Astrocyte of the spinal cord (primary cell): ENCODE data around the gene CAPZA2.
"Not testable (repeated sequence)": the region's sequence is repeated elsewhere in the genome, so short reads cannot be mapped to it uniquely, and the experiment has no call there.

Experiments
- DNase-seq: peaks from one replicate; pipeline ENCODE4 v3.0.0; 2011; ENCODE audit warnings: low read depth, low spot score
- H3K4me3 ChIP-seq: 2 replicates; pipeline ENCODE4 v1.5.1; 2011; ENCODE audit warnings: low read depth, mild to moderate bottlenecking, low read length, moderate library complexity
- CTCF ChIP-seq: IDR thresholded peaks from 2 replicates; pipeline ENCODE4 v1.5.1; 2012; ENCODE audit warnings: low read depth, mild to moderate bottlenecking, low read length, inconsistent platforms
- in situ Hi-C: cut with HindIII; loops from 2 replicates; pipeline ENCODE4 v1.10.0; 2017; ENCODE audit warnings: low sequenced_read_pairs

Gene CAPZA2

GRCh38 chr7:116862234-116862950, at the start of gene CAPZA2:
TSS of gene CAPZA2 (plus strand) at chr7:116862587. CDS start at chr7:116862612, 25 bp downstream.
- DNase-seq: peak; percentile 88
- in situ Hi-C loops: no loop called here
- TF ChIP-seq CTCF: peak; percentile 13
- peak within 1 kb of the TSS; percentile 82 for H3K4me3 ChIP-seq

DNA sequence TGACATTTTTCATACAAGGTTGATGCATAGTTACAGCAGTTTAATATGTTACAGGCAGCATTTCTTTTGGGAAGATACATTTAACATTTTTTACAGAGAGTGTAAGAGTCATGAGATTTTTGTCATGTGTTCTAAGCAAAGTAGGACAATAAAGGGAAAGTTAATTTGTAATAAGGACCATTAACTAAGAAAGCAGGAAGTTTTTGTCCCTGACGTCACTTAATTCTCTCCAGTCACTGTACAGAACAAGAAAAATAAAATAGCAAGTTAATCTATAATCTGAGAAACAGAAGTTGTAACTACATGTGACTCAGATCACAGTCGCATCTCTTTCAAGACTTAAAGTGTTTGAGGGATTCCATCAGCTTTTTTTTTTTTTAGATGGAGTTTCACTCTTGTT, 49.5 kb upstream of the CAPZA2 start:
- DNase-seq: no peak
- in situ Hi-C loops: no loop called here
- H3K4me3 ChIP-seq: no peak overlapping the region
- TF ChIP-seq CTCF: no peak

DNA sequence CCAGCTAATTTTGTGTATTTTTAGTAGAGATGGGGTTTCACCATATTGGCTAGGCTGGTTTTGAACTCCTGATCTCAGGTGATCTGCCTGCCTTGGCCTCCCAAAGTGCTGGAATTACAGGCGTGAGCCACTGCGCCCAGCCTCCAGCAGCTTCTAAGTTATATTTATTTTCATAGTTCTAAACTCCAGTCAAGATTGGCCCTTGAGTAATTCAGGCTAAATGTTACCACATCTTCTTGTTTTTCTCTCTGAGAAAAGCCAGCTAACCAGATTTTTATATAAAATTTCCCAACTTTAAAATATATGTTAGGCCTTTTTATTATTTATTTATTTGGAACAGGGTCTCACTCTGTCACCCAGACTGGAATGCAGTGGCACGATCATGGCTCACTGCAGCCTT, 49.0 kb upstream of the CAPZA2 start:
- in situ Hi-C loops, H3K4me3 ChIP-seq, DNase-seq: not testable (repeated sequence)

- no peak overlapping the region for H3K4me3 ChIP-seq
- no peak for DNase-seq
- TF ChIP-seq CTCF: no peak
- in situ Hi-C loops: no loop called here
Measured at GRCh38 chr7:116815041-116815440, 47.3 kb upstream of the CAPZA2 start.

GRCh38 chr7:116820149-116820548, 42.2 kb upstream of the CAPZA2 start:
- in situ Hi-C loops: no loop called here
- no peak overlapping the region for H3K4me3 ChIP-seq
- TF ChIP-seq CTCF: no peak
- DNase-seq: no peak

DNA sequence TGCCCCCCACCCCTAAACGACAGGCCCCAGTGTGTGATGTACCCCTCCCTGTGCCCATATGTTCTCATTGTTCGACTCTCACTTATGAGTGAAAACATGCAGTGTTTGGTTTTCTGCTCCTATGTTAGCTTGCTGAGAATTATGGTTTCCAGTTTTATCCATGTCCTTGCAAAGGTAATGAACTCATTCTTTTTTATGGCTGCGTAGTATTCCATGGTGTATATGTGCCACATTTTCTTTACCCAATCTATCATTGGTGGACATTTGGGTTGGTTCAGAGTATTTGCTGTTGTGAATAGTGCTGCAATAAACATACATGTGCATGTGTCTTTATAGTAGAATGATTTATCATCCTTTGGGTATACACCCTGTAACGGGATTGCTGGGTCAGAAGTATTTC, 40.7 kb upstream of the CAPZA2 start:
- in situ Hi-C loops, DNase-seq, H3K4me3 ChIP-seq: not testable (repeated sequence)

DNA sequence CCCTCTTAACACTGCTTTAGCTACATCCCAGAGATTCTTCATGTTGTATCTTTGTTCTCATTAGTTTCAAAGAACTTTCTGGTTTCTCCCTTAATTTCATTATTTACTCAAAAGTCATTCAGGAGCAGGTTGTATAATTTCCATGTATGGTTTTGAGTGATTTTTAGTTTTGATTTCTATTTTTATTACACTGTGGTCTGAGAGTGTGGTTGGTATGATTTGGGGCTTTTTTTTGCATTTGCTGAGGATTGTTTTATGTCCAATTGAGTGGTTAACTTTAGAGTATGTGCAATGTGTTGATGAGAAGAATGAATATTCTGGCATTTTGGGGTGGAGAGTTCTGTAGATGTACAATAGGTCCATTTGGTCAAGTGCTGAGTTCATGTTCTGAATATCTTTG, 37.9 kb upstream of the CAPZA2 start:
- DNase-seq: no peak
- TF ChIP-seq CTCF: no peak
- in situ Hi-C loops: no loop called here
- no peak overlapping the region for H3K4me3 ChIP-seq

DNA sequence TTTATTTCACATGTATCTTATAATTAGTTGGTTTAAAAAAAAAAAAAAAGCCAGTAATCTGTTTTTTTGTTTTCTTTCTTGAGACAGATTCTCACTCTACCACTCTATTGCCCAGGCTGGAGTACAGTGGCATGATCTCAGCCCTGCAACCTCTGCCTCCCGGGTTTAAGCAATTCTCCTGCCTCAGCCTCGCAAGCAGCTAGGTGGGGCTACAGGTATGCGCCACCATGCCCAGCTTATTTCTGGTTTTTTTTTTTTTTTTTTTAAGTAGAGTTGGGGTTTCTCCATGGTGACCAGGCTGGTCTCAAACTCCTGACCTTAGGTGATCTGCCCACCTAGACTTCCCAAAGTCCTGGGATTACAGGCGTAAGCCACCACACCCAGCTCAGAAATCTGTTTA, 34.1 kb upstream of the CAPZA2 start:
- no peak for TF ChIP-seq CTCF
- no peak for DNase-seq

More for the DNA sequence above, 34.1 kb upstream of the CAPZA2 start:
- no peak overlapping the region for H3K4me3 ChIP-seq
- in situ Hi-C loops: no loop called here
